ENCODE results near the gene SENP1. TPM values are rescaled to one million over a fixed set of nuclear protein-coding genes. Genes with fewer than 3 reads are reported as not detected.

SENP1 gene
- total and polyA plus RNA-seq, 2 of the 4 experiments (the other 2 are of a cell fraction), result 7.2 to 25.3 TPM

DNA sequence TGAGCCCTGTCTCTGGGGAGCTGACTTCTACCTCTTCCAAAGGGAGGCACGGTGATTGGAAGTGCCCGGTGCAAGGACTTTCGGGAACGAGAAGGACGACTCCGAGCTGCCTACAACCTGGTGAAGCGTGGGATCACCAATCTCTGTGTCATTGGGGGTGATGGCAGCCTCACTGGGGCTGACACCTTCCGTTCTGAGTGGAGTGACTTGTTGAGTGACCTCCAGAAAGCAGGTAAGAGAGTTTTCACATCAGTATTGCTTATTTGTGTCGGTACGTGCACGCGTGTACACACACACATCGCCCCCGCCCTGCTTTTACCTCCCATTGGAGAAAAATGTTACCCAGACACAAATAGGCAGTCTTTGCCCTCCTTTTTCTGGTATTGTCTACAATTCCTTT, 26.9 kb upstream of the SENP1 start:
- H3K56ac ChIP-seq (ENCODE audit: extremely low read depth, insufficient read depth, low read length), result no peak overlapping the region
- H3K4me2 ChIP-seq (ENCODE audit: low read depth, low read length), result no peak overlapping the region
- peaks cover 51% of the 10 kb centered on the region for H3K36me3 ChIP-seq (ENCODE audit: control insufficient read depth, insufficient read depth, low read length)
- H3K9me1 ChIP-seq (ENCODE audit: insufficient read depth, low read length), result 0 out of 2 replicates have a peak, but pooled peaks cover 4% of the 10 kb centered on the region
- WGBS, 2 experiments (ENCODE audit: extremely low coverage in 2 of 2, insufficient read length in 1 of 2), result 90% methylated on average over 2 of the region's 14 CpGs; no CpG with 5 or more reads in 1 of the 2 experiments
- dilution Hi-C loops (cut with HindIII; ENCODE audit: low sequenced_read_pairs, unreplicated experiment), result no loop called here
- no peak overlapping the region for H2AK9ac ChIP-seq (replicated peaks; ENCODE audit: low read depth, low read length, poor library complexity)
- no peaks in the 10 kb centered on the region for H3K27me3 ChIP-seq (ENCODE audit: control insufficient read depth, insufficient read depth, low read length)
- H4K91ac ChIP-seq (ENCODE audit: insufficient read depth, low read depth, low read length), result no peak overlapping the region
- ChIA-PET POLR2A (ENCODE audit: unreplicated experiment) (no interaction called here), CTCF (no interaction called here)
- H3K4me3 ChIP-seq (ENCODE audit: insufficient read depth, low read depth, low read length), result no peak overlapping the region
- H2BK20ac ChIP-seq (ENCODE audit: low read depth, low read length), result no peak overlapping the region
- no peak overlapping the region for H3K18ac ChIP-seq (ENCODE audit: low read depth, low read length)
- DNase-seq, result no peak
- no peak overlapping the region for H4K5ac ChIP-seq (ENCODE audit: low read depth, low read length)
- no peaks in the 10 kb centered on the region for H4K20me1 ChIP-seq (ENCODE audit: insufficient read depth, low read length)
- no peaks in the 10 kb centered on the region; the same call in 1 of the 2 replicates for H3K4me1 ChIP-seq (ENCODE audit: control insufficient read depth, insufficient read depth, low read length)
- H4K8ac ChIP-seq (ENCODE audit: low read depth in 2 of 2, low read length in 2 of 2), result no peak overlapping the region
- H3K9ac ChIP-seq (ENCODE audit: low read depth, low read length), result no peak overlapping the region
- no peak overlapping the region for H3K27ac ChIP-seq (ENCODE audit: insufficient read depth, low read length)
- H2AFZ ChIP-seq (replicated peaks; ENCODE audit: low read length, poor library complexity), result no peak overlapping the region
- no peak overlapping the region for H2AK5ac ChIP-seq (ENCODE audit: low read depth, low read length)
- no peak overlapping the region for H2BK15ac ChIP-seq (ENCODE audit: low read depth, low read length)
- peaks cover 0 to 16% of the 10 kb centered on the region in 2 experiments; a peak in 3 of 4 replicates for H3K79me1 ChIP-seq (ENCODE audit: low read depth in 1 of 2, low read length in 2 of 2)
- intact Hi-C loops (cut with micrococcal nuclease), result no loop called here
- in situ Hi-C loops (cut with MboI; ENCODE audit: low sequenced_read_pairs), result no loop called here
- no peak overlapping the region for H2BK5ac ChIP-seq (ENCODE audit: low read depth, low read length, poor library complexity, severe bottlenecking)
- no peak for ATAC-seq (ENCODE audit: low read depth)
- no peak overlapping the region for H3K4ac ChIP-seq (ENCODE audit: low read depth, low read length)
- H3K9me3 ChIP-seq (ENCODE audit: control insufficient read depth, insufficient read depth, low read length), result no peaks in the 10 kb centered on the region
- no peak overlapping the region for H3K23ac ChIP-seq (ENCODE audit: low read depth, low read length)
- H2BK120ac ChIP-seq (ENCODE audit: low read depth, low read length), result no peak overlapping the region
- BruUV-seq (replicated peaks), result no TSS peak
- H3K14ac ChIP-seq (replicated peaks; ENCODE audit: low read depth, low read length), result no peak overlapping the region
- TF ChIP-seq SMC3 (IDR thresholded peaks at IDR 0.05; ENCODE audit: low read depth, low read length) (no peak), RFX5 (IDR thresholded peaks at IDR 0.05; ENCODE audit: low read depth, low read length) (no peak), MXI1 (IDR thresholded peaks at IDR 0.05; ENCODE audit: borderline replicate concordance, low read depth, low read length) (no peak), RCOR1 (IDR thresholded peaks at IDR 0.05; ENCODE audit: insufficient replicate concordance, low read length) (no peak), CEBPB (IDR thresholded peaks at IDR 0.05; ENCODE audit: low read depth, low read length) (no peak), POLR2A (IDR thresholded peaks at IDR 0.05; ENCODE audit: low read depth, low read length) (no peak)

All from IMR-90 (cell line).